HCEC 1CT (cell line): ENCODE data around the gene STEEP1.
A peak's percentile ranks its signal among the peaks of the same experiment; 100 is the strongest.

Experiments
- DNase-seq: peaks from one replicate; pipeline ENCODE4 v3.0.0-alpha.2; 2017

Gene STEEP1

DNA sequence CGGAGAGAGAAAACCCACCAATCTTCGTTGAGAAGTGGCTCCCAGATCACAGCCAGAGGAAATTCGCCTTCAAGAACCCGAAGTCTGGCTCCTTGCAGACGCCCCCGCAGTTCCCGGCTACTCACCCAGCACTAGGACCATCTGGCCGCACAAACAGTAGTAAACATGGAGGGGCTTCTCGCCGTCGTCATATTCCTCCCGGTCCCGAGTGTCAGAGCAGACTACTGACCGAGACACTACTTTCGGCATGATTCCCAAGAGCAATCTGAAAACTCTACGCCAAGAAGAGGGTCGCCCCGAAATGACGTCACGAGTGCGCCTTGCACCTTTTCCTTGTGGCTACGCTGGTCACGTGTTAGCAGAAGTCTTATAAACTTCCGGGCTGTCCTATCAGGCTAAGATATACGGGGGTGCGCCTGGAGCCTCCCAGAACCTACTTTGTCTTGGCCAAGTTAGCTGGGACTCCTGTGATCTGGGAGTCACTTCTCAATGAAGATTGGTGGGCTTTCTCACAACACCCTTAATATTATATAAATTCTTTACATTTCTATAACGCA is at the start of gene STEEP1:
Gene STEEP1 (minus strand): TSS at position 303 of the 557 bp plus-strand sequence. CDS start 54 bp downstream, at position 249.
- peak; percentile 89 for DNase-seq

DNA sequence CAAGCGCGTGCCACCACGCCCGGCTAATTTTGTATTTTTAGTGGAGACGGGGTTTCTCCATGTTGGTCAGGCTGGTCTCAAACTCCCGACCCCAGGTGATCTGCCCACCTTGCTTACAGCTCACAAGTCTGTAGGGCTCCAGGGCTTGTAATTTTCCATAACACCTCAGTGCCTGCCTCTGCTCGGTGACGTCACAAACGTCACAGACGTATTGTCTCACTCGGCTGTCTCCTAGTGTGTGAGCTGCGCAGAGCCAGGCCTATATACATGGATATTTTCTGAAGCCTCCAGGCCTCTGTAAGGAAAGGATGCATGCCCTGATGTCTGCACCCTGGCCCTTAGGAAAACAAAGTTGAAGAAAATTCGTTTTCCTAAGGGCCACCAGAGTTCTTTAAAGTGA is 49.6 kb upstream of the STEEP1 start:
- DNase-seq: no peak

DNA sequence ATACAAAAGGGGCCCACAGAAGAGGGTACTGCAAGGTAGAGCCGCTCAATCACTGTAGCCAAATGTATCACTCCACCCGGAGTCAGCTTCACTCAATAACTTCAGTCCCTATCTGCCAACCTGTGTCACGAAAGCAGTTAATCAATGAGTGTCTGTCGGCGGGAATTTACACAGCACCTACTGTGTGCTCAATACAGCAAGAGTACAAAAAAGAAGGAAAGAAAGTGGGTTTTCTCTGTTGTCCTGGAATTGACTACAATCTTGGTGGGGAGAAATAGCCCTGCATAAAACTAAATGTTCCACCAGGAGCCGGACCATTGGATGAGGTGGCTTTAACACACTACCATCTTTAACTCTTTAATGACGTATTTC is 41.8 kb upstream of the STEEP1 start:
- DNase-seq: no peak

DNA sequence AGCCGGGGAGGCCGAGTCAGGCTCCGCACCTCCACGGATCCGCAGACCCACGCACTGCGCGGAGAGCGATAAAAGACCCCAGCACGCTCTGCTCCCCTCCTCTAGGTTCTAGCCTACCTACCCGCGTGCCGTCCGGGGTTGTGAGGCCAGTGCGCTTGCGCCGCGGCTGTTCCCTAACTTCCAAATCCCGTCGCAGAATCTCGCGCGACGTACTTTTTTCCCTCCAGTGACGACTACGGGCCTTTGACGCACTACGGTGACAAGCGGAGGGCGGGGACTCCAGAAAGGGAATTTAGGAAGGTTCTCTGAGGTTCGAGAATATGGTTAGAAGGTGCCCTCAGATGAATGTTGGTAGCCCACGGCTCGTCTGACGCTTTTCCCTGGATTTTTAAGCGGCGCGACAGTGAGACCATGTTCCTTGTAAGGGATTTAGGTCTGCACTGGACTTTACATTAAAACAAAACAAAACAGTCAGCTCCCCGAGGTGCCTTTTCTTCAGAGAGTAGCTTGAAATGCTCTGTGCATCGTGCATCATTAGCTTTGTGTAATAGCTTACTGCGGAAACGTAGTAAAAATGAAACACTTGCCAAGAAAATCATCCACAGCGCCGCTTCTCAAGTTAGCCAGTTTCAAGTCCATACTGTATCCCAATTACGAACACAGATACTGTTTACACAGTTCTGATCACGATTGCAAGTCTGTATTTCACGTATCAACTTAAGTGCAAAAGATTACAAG is 41.2 kb upstream of the STEEP1 start, which contains the start of gene NKRF:
Gene NKRF (minus strand): TSS at position 145 of the 738 bp plus-strand sequence.
- DNase-seq: peak; percentile 80

DNA sequence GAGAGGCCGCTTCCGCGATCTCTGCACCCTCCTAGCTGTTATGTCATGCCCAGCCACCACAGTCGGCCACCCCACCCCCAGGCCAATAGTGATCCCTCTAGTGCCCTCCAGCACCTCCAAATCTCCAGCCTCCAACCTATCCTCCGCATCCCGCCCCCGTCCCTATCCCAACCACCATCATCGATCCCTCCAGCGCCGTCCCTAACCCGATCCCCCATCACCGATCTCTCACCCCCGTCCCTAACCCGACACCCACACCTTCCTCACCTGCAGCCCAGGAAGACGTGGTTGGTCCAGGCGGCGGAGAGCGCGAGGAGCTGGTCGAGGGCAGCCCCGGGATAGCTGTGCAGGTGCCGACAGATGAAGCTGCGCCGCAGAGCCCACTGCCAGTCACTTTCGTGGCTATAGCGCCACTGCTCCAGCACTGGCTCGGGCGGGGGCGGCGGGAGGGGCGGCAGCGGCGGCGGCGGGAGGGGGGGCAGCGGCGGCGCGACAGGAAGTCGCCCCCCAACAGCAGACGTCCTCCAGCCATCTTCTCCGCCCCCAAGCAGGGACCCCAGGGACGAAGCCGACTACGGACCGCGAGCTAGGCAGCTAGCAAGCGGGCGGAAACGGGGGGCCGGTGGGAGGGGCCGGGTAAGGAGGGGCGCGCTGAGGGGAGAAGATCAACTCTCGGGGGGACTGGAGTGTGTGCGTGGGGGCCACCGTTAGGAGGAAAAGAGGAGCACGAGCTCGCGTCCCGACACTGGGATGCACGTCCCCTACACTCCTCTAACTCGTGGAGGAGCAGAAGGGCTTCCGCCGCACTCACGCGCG is 40.5 kb upstream of the STEEP1 start:
- peak; percentile 1 for DNase-seq

DNA sequence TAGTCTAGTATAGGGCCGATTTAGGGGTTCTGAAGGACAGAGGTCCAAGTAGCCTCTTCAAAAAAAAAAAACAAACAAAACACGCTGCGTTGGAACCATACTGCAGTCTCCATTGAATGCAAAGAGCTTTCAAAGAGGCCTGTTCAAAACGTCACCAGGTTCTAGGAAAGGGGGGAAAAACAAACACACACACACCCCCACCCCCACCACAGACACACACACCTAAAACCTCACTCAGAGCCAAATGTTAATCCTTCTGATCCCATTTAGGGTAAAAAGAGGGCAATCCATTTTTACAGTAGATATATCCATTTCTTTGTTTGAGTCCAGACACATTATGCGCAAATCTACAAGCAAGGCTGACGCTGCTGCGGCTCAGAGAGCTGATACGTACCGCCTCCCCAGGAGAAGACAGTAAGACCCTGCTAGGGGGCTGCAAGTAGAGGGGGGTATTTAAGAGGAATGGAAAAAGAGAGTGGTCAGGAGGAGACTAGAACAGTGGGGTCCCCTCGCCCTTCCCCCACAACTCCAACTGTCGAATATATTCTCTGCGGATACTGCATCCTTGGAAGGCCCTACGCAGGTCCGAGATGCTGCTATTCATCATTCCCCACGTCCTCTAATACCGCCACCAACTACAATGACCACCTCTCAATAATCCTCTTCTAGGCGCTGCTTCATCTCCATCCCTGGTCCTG is 39.7 kb upstream of the STEEP1 start:
- no peak for DNase-seq

DNA sequence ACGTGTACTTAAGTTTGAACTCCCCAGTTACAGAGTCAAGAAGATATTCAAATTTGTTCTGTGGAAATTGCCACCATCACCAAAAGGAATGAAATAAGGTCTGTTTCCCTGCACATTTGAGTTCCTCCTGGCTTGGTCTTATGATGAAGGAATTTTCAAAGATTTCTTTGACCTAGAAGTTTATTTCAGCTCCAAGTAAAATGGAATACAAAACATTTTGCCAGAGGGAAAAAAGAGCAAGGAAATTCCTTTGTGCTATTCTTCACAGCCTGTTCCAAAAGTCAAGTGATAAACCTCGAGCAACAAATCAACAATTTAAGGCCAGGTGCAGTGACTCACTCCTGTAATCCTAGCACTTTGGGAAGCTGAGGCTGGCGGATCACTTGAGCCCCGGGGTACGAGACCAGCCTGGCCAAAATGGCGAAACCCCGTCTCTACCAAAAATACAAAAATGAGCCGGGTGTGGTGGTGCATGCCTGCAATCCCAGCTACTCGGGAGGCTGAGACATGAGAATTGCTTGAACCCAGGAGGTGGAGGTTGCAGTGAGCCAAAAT is 37.6 kb upstream of the STEEP1 start:
- no peak for DNase-seq

DNA sequence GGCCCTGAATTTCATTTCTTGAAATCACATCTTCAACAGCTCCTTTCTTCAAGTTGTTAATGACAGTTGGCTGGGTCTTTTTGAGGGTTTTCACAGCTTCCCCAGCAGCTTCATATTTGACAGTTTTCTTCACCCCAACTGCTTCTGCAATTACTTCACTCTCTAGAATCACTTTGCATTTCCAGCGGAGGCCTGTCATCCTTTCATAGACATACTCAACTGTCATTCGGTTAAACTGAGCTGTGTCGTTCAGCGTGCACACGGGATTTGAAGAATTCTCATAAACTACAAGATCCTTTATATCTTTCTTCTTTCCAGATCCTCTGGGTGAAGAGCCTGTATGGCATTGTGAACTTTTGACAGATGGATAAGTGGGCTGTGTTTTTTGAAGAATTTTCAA is 24.6 kb upstream of the STEEP1 start:
- no peak for DNase-seq

DNA sequence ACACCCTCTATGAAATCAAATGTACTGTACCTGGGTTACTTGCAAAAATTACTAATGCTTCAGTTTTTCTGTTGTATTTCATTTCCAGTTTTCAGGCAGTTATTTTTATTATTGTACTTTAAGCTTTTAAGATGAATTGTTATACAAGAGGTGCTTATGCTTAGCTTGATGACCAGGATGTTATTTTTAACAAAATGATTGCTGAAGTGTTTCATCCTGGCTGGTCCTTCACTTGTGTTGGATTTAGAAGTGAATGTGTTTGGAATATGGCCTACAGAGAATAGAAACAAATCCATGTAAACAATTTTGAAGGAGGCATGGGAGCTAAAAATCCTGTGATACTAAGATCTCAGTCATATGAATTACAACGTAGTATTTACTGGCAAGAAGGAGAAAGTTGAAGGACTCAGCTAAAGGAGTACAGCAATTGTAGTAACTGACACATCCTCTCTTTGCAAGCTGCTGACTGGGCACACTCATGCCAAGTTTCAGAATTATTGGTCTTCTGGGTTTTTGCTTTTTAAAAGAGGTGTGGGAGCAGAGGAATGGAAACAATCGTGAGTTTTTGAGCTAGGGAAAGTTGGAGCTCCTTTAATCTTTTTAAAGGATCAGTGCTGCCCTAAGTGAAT is 18.3 kb upstream of the STEEP1 start:
- no peak for DNase-seq

DNA sequence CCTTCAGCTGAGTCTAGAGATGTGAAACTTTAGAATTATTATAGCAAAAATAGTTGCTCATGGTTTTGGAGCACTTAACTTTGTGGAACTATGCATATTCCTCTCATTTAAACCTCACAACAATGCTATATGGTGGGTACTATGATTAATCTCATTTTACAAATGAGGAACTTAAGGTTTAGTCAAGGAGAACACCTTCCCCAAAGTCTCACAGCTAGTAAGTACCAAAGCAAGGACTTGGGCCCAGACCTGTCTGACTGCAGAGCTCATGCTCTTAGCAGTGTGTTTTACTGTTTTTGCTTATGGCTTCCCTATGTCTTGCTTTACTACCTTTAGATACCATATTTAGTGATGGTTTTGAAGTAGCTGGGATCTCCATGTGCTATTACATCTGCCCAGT is 14.2 kb upstream of the STEEP1 start:
- DNase-seq: no peak

DNA sequence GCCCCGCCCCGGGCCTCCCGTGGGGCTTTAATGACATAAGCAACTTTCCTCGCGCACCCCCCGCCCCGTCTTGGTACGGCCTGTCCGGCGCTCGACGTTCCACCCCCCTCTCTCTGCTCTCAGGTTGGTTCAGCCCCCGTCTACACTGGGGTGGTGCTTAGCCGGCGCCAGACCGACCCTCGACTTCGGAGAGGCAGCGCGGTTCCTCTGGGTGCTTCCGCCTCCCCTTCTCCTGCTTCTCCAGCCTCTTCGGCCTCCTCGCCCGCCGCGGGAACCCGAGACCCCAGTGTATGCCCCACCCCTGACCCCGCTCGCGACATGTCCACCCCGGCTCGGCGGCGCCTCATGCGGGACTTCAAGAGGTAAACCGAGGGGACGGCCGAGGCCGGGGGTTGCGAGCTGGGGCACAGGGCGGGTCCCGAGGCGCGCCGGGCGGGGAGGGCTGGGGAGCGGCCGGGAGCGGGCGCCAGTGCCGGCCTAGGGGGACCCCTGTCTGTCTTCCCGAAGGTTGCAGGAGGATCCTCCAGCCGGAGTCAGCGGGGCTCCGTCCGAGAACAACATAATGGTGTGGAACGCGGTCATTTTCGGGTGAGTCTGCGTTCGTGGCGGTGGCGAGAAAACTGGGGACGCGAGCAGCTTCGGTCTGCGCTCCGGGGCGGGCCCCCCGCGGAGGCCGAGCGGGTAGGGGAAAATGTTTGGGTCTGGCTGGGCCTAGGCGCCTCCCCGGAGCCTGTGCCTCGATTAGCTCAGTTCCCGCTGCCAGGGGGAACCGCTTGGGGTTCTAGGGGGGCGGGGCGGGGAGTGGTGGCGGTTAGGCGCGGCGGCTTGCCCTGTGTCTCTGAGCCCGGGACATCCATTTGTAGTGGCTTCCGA is 9.4 kb upstream of the STEEP1 start, which contains the start of gene UBE2A:
Gene UBE2A (plus strand): TSS at position 170 of the 873 bp plus-strand sequence. CDS start 149 bp downstream, at position 319.
- DNase-seq: peak; percentile 84

DNA sequence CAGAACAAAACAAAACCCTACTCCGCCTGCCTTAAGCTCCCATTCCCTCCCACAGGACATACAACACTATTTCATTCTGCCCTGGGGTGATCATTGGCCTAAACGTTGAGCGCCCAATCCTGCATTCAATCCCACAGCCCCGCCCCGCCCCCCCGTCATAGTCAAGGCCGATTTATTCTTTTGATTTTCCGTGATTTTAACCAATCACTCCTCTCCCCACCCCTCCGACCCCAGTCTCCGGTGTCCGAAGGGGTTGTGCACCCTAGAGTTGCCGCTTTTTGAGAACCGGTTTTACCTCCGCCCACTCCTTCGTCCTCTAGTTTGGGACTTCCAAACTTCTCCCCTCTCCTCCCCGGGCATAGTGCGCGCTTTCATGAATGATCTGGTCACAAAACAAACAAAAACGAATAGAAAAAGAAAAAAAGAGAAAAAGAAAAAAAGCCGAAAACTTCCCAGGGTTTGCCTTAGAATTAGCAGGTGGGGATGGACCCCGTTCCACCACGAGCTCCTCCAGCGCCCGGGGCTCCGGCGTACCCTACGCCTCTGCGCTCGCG is 8.7 kb upstream of the STEEP1 start:
- DNase-seq: peak; percentile 19

DNA sequence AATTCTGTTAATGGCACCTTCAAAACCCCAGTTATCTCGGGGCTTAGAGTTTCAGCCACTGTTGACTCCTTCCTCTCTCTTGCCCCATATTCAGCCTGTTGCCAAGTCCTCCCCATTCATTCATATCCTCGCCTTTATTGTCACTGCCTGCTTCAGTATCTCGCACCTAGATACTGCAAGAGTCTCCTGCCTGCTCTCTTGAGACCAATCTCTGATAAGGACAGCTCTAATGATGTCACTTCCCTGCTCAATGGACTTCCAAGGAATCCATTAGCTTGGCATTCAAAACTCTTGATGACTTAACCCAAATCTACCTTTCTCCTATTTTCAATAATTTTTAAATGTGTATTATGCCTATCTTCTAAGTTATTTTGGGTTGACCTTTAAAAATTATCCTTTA is 8.0 kb upstream of the STEEP1 start:
- DNase-seq: no peak

DNA sequence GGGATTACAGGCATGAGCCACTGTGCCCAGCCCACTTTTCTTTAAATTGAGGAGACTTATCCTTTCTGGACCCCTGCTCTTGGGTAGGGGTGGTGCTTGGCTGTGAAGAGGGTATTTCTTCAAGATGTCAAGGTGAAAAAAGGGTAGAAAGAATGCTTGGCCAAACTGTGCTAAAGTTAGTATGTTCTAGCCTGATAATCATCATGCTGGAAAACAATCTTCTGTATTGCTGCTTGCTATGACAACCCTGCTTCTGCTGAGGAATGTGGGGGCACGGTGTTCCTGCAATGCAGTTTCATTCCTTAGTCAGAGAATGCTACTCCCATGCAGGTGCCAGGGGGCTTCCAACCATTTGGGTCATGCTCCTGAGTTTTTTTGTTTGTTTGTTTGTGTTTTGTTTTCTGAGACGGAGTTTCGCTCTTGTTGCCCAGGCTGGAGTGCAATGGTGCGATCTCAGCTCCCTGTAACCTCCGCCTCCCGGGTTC is 5.2 kb upstream of the STEEP1 start:
- no peak for DNase-seq

DNA sequence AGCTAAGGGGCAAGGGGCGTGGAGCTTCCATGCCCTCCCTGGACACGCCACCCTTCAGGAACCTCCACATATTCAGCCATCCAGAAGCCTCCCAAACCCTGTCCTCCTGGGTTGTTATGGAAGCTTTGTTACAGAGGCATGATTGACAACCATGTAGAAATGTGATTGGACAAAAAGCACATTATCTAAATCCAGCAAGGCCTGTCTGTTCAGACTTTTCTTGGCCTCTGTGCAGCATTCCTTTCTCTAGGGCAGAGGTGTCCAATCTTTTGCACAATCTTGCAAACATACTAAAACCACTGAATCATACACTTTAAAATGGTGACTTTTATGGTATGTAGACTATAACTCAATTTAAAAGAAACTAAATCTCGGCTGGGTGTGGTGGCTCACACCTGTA is 12.7 kb downstream of the STEEP1 start:
- DNase-seq: peak; percentile 35

DNA sequence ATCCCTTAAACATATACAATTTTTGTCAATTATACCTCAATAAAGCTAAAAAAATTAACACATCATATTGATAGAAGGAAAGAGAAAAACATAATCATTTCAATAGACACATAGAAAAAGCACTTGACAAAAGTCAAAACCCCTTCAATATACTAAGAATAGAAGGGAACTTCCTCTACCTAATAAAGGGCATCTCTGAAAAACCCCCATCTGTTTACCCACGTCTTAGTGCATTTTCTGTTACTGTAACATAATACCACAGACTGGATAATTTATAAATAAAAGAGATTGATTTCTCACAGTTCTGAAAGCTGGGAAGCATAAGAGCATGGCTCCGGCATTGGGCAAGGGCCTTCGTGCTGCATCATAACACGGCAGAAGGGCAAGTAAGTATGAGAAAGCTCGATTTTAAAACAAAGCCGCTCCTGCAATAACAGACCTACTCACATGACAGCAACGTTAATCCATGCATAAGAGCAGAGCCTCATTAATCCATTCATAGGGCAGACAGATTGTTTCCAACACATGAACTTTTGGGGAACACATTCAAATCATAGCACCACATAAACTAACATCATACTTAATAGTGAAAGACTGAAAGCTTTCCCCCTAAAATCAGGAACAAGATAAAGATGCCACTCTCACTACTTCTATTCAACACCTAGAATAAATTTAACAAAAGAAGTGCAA is 15.7 kb downstream of the STEEP1 start:
- DNase-seq: peak; percentile 14

DNA sequence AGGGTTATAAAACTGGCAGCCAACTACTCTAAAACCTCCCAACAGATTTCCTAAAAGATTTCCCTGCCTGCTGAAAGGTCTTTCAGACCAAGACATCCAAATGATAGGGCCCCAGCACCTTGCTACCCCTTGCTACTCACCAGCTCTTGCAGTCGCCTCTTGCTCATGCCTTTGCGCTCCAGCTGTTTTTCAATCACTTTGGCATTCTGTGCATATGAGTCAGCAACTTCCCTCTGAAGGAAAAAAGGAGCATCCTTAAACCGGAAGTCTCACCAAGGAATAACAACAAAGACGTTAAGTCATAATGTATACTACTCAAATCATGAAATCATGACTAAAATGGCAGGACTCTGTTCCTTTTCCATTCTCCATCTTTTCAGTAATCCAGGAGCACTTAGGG is 24.0 kb downstream of the STEEP1 start:
- DNase-seq: peak; percentile 75

DNA sequence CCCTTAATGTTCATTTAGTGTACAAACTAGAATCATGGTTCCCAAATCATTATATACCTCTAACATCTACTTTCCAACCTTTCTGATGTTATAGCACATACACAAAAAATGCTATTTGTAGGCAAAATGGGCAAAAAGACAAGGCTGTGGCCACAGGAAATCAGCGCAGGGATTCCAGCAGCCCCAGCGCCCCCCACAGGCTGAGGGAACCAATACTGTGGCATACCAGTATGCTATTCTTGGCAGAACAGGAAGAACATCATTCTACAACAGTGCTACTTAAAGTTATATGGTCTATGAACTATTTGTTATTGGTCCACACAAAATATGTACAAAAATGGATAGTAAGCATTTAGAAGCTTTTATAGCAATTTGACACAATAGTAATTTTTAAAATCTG is 25.3 kb downstream of the STEEP1 start:
- DNase-seq: no peak

DNA sequence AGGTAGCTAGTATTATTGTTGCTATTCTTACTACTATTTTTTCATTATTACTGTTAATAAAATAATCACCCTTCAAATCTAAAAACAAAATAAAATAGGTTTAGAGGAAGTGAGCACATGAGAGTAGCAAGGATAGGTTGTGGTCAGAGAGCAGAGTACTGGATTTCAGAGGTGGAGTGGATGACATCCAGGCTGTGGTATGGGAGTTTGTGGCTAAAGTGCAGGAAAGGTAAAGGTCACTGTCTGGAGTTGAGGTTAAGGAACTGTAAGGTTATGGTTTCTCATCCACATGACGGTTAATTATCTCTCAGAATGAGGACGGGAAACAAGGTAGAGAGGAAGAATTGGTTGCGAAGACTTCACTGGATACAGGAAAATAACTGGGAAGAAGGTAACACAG is 27.7 kb downstream of the STEEP1 start:
- DNase-seq: no peak
